ENCODE data around the gene LOXL1.

LOXL1 gene

GRCh38 chr15:73964736-73965093 lies 38.5 kb downstream of the LOXL1 start:
- Histone ChIP-seq H3K9ac (ENCODE audit: low read length) (no peak overlapping the region; the same call in 1 of the 2 replicates), H3K27ac (ENCODE audit: low read depth, low read length, poor library complexity, severe bottlenecking) (no peak overlapping the region), H4K20me1 (ENCODE audit: insufficient read depth, low read length) (no peaks in the 10 kb centered on the region), H3K36me3 (ENCODE audit: insufficient read depth, low read length) (no peaks in the 10 kb centered on the region), H3K4me3 (ENCODE audit: low read depth, low read length, poor library complexity, severe bottlenecking) (peak overlapping the region; percentile 26), H3K79me2 (ENCODE audit: insufficient read depth, low read length) (no peaks in the 10 kb centered on the region), H3K9me3 (ENCODE audit: low read length) (no peaks in the 10 kb centered on the region), H3F3A (ENCODE audit: insufficient read depth, low read length) (no peaks in the 10 kb centered on the region), H3K27me3 (ENCODE audit: insufficient read depth, low read length) (no peaks in the 10 kb centered on the region), H3K4me1 (ENCODE audit: insufficient read depth, low read length, severe bottlenecking) (peaks cover 16% of the 10 kb centered on the region), H3K9me2 (ENCODE audit: low read depth, low read length) (no peaks in the 10 kb centered on the region), H3K4me2 (ENCODE audit: low read length) (peak overlapping the region; percentile 62), H2AFZ (ENCODE audit: low read length) (no peak overlapping the region)
- TF ChIP-seq, protein P1, sequence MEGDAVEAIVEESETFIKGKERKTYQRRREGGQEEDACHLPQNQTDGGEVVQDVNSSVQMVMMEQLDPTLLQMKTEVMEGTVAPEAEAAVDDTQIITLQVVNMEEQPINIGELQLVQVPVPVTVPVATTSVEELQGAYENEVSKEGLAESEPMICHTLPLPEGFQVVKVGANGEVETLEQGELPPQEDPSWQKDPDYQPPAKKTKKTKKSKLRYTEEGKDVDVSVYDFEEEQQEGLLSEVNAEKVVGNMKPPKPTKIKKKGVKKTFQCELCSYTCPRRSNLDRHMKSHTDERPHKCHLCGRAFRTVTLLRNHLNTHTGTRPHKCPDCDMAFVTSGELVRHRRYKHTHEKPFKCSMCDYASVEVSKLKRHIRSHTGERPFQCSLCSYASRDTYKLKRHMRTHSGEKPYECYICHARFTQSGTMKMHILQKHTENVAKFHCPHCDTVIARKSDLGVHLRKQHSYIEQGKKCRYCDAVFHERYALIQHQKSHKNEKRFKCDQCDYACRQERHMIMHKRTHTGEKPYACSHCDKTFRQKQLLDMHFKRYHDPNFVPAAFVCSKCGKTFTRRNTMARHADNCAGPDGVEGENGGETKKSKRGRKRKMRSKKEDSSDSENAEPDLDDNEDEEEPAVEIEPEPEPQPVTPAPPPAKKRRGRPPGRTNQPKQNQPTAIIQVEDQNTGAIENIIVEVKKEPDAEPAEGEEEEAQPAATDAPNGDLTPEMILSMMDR (IDR thresholded peaks at IDR 0.05; ENCODE audit: low read length) = peak; percentile 83
- no peak for TF ChIP-seq EZH2 (IDR thresholded peaks at IDR 0.05; ENCODE audit: borderline replicate concordance, low read length)

- peak overlapping the region; percentile 26 for H3K4me3 ChIP-seq (ENCODE audit: low read depth, low read length, poor library complexity, severe bottlenecking)
Observed at GRCh38 chr15:73965094-73965757, 39.0 kb downstream of the LOXL1 start.

GRCh38 chr15:73965758-73966113 lies 39.5 kb downstream of the LOXL1 start:
- Histone ChIP-seq H2AFZ (ENCODE audit: low read length) (no peak overlapping the region), H3K27ac (ENCODE audit: low read depth, low read length, poor library complexity, severe bottlenecking) (no peak overlapping the region), H3K79me2 (ENCODE audit: insufficient read depth, low read length) (no peaks in the 10 kb centered on the region), H3K9ac (ENCODE audit: low read length) (no peak overlapping the region), H3K9me3 (ENCODE audit: low read length) (no peaks in the 10 kb centered on the region), H3K4me1 (ENCODE audit: insufficient read depth, low read length, severe bottlenecking) (peaks cover 16% of the 10 kb centered on the region), H3K4me2 (ENCODE audit: low read length) (no peak overlapping the region), H3F3A (ENCODE audit: insufficient read depth, low read length) (no peaks in the 10 kb centered on the region), H3K9me2 (ENCODE audit: low read depth, low read length) (no peaks in the 10 kb centered on the region), H3K36me3 (ENCODE audit: insufficient read depth, low read length) (no peaks in the 10 kb centered on the region), H3K27me3 (ENCODE audit: insufficient read depth, low read length) (no peaks in the 10 kb centered on the region), H3K4me3 (ENCODE audit: low read depth, low read length, poor library complexity, severe bottlenecking) (no peak overlapping the region), H4K20me1 (ENCODE audit: insufficient read depth, low read length) (no peaks in the 10 kb centered on the region)
- TF ChIP-seq EZH2 (IDR thresholded peaks at IDR 0.05; ENCODE audit: borderline replicate concordance, low read length) = no peak
- TF ChIP-seq, protein P1 (IDR thresholded peaks at IDR 0.05; ENCODE audit: low read length) = no peak

More at GRCh38 chr15:73965094-73965757, 39.0 kb downstream of the LOXL1 start:
- Histone ChIP-seq H3K9me3 (ENCODE audit: low read length) (no peaks in the 10 kb centered on the region), H3F3A (ENCODE audit: insufficient read depth, low read length) (no peaks in the 10 kb centered on the region), H3K27ac (ENCODE audit: low read depth, low read length, poor library complexity, severe bottlenecking) (no peak overlapping the region), H3K79me2 (ENCODE audit: insufficient read depth, low read length) (no peaks in the 10 kb centered on the region), H3K4me2 (ENCODE audit: low read length) (peak overlapping the region; percentile 62), H3K9ac (ENCODE audit: low read length) (no peak overlapping the region; the same call in 1 of the 2 replicates), H3K36me3 (ENCODE audit: insufficient read depth, low read length) (no peaks in the 10 kb centered on the region), H4K20me1 (ENCODE audit: insufficient read depth, low read length) (no peaks in the 10 kb centered on the region), H3K9me2 (ENCODE audit: low read depth, low read length) (no peaks in the 10 kb centered on the region), H3K27me3 (ENCODE audit: insufficient read depth, low read length) (no peaks in the 10 kb centered on the region), H3K4me1 (ENCODE audit: insufficient read depth, low read length, severe bottlenecking) (peaks cover 16% of the 10 kb centered on the region), H2AFZ (ENCODE audit: low read length) (no peak overlapping the region)
- TF ChIP-seq EZH2 (IDR thresholded peaks at IDR 0.05; ENCODE audit: borderline replicate concordance, low read length) = no peak
- TF ChIP-seq, protein P1 (IDR thresholded peaks at IDR 0.05; ENCODE audit: low read length) = no peak; the same call in 1 of the 2 replicates
